ENCODE results near the gene TMEM273.

DNA sequence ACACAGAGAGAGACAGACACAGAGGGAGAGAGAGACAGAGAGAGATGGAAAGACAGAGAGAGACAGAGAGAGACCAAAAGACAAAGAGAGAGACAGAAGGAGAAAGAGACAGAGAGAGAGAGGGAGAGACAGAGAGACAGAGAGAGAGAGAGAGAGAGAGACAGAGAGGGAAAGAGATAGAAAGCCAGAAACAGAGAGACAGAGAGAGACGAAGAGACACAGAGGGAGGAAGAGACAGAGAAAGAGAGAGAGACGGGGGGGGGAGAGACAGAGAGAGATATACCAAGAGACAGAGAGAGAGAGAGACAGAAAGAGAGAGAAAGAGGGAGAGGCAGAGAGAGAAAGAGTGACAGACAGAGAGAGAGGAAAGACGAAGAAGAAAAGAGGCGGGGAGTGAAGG, 83.1 kb downstream of the TMEM273 start:
- TF ChIP-seq, protein P1, sequence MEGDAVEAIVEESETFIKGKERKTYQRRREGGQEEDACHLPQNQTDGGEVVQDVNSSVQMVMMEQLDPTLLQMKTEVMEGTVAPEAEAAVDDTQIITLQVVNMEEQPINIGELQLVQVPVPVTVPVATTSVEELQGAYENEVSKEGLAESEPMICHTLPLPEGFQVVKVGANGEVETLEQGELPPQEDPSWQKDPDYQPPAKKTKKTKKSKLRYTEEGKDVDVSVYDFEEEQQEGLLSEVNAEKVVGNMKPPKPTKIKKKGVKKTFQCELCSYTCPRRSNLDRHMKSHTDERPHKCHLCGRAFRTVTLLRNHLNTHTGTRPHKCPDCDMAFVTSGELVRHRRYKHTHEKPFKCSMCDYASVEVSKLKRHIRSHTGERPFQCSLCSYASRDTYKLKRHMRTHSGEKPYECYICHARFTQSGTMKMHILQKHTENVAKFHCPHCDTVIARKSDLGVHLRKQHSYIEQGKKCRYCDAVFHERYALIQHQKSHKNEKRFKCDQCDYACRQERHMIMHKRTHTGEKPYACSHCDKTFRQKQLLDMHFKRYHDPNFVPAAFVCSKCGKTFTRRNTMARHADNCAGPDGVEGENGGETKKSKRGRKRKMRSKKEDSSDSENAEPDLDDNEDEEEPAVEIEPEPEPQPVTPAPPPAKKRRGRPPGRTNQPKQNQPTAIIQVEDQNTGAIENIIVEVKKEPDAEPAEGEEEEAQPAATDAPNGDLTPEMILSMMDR (conservative IDR thresholded peaks at IDR 0.05) = no peak
- no peak for TF ChIP-seq ZFX (IDR thresholded peaks at IDR 0.05)

All from C4-2B (cell line).